OCI-LY1 (cell line): ENCODE data around the gene OXLD1.

Experiments used
- EZH2 ChIP-seq: fragments of 200-600 bp; sonication (generic), shearing (Covaris generic); IDR thresholded peaks from 2 replicates; pipeline ENCODE4 v1.8.0; 2017; ENCODE audit warnings: borderline replicate concordance, mixed run types, mild to moderate bottlenecking, antibody characterized with exemption, low read length, moderate library complexity, mixed read lengths
- TF ChIP-seq, protein P1 (sequence below): fragments of 200-600 bp; sonication (generic), shearing (Covaris generic); IDR thresholded peaks from 2 replicates; pipeline ENCODE4 v1.5.1; 2017; ENCODE audit warnings: mild to moderate bottlenecking, antibody characterized with exemption, low read length, moderate library complexity, mixed read lengths

DNA sequence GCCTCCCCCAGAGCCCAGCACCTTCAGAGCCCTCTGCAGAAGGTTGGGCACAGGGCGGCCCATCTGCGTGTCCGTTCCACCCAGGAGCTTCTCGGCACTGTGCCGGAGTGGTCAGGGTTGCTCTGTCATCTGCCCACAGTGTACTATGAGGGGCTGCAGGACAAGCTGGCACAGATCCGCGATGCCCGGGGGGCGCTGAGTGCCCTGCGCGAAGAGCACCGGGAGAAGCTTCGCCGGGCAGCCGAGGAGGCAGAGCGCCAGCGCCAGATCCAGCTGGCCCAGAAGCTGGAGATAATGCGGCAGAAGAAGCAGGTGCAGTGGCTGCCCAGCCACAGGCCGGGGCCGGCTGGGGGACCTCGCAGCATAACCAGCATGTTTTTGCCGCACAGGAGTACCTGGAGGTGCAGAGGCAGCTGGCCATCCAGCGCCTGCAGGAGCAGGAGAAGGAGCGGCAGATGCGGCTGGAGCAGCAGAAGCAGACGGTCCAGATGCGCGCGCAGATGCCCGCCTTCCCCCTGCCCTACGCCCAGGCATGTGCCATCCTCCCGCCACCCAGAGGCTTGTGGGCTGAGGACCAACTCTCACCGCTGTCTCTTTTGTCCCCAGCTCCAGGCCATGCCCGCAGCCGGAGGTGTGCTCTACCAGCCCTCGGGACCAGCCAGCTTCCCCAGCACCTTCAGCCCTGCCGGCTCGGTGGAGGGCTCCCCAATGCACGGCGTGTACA is 30.0 kb upstream of the OXLD1 start:
- TF ChIP-seq, protein P1, sequence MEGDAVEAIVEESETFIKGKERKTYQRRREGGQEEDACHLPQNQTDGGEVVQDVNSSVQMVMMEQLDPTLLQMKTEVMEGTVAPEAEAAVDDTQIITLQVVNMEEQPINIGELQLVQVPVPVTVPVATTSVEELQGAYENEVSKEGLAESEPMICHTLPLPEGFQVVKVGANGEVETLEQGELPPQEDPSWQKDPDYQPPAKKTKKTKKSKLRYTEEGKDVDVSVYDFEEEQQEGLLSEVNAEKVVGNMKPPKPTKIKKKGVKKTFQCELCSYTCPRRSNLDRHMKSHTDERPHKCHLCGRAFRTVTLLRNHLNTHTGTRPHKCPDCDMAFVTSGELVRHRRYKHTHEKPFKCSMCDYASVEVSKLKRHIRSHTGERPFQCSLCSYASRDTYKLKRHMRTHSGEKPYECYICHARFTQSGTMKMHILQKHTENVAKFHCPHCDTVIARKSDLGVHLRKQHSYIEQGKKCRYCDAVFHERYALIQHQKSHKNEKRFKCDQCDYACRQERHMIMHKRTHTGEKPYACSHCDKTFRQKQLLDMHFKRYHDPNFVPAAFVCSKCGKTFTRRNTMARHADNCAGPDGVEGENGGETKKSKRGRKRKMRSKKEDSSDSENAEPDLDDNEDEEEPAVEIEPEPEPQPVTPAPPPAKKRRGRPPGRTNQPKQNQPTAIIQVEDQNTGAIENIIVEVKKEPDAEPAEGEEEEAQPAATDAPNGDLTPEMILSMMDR: no peak
- no peak for TF ChIP-seq EZH2
